Activated T-cell treated with anti-CD3 and anti-CD28 coated beads for 4 hours (primary cell): Measurements from ENCODE around the gene CDRT4.
"Not testable (repeated sequence)": the region's sequence is repeated elsewhere in the genome, so short reads cannot be mapped to it uniquely, and the experiment has no call there.

ENCODE experiments used
- DNase-seq: peaks from one replicate; pipeline ENCODE4 v3.0.0-alpha.2; 2020

The CDRT4 gene

GRCh38 chr17:15456972-15457722, 10.3 kb downstream of the CDRT4 start:
- DNase-seq: no peak

GRCh38 chr17:15456496-15456895, 10.9 kb downstream of the CDRT4 start:
- no peak for DNase-seq

GRCh38 chr17:15454346-15454745, 13.1 kb downstream of the CDRT4 start:
- no peak for DNase-seq

GRCh38 chr17:15453782-15454181, 13.6 kb downstream of the CDRT4 start:
- DNase-seq: no peak

- no peak for DNase-seq
Observed at GRCh38 chr17:15453246-15453645, 14.2 kb downstream of the CDRT4 start.

- no peak for DNase-seq
Observed at GRCh38 chr17:15452746-15453145, 14.7 kb downstream of the CDRT4 start.

GRCh38 chr17:15451680-15452079, 15.7 kb downstream of the CDRT4 start:
- no peak for DNase-seq

GRCh38 chr17:15448580-15448956, 18.9 kb downstream of the CDRT4 start:
- no peak for DNase-seq

- no peak for DNase-seq
Observed at GRCh38 chr17:15447928-15448579, 19.4 kb downstream of the CDRT4 start.

- DNase-seq: no peak
Observed at GRCh38 chr17:15446036-15446435, 21.4 kb downstream of the CDRT4 start.

GRCh38 chr17:15444805-15445204, 22.6 kb downstream of the CDRT4 start:
- no peak for DNase-seq

- no peak for DNase-seq
Observed at GRCh38 chr17:15442311-15443180, 24.9 kb downstream of the CDRT4 start.

- DNase-seq: no peak
Observed at GRCh38 chr17:15441315-15441714, 26.1 kb downstream of the CDRT4 start.

- DNase-seq: no peak
Observed at GRCh38 chr17:15440347-15440746, 27.1 kb downstream of the CDRT4 start.

- not testable (repeated sequence) for DNase-seq
Observed at GRCh38 chr17:15439205-15439985, 28.0 kb downstream of the CDRT4 start.

GRCh38 chr17:15438491-15439105, 28.8 kb downstream of the CDRT4 start:
- no peak for DNase-seq

GRCh38 chr17:15437303-15437635, 30.2 kb downstream of the CDRT4 start:
- DNase-seq: no peak

GRCh38 chr17:15436473-15437302, 30.7 kb downstream of the CDRT4 start:
- DNase-seq: no peak

- DNase-seq: no peak
Observed at GRCh38 chr17:15434956-15435355, 32.5 kb downstream of the CDRT4 start.

- DNase-seq: no peak
Observed at GRCh38 chr17:15432807-15433611, 34.4 kb downstream of the CDRT4 start.

- no peak for DNase-seq
Observed at GRCh38 chr17:15431766-15432165, 35.7 kb downstream of the CDRT4 start.
